Small intestine (tissue), 7 donors: ENCODE data around the gene CCR4. TPM values are rescaled to one million over a fixed set of nuclear protein-coding genes. Genes with fewer than 3 reads are reported as not detected.
"Not testable (repeated sequence)": the region's sequence is repeated elsewhere in the genome, so short reads cannot be mapped to it uniquely, and the experiment has no call there.

ENCODE experiments used
- DNase-seq, 2 donors: peaks; one replicate each; pipeline versions ENCODE4 v3.0.0 to v3.0.0-alpha.2; 2013
- FAIRE-seq: peaks from 2 replicates; lab custom pipeline; 2012; peaks lifted over from hg19 to GRCh38; lab: Jason Lieb, UNC
- H3K27ac ChIP-seq, 3 donors: one replicate each; pipeline ENCODE4 v1.5.1; 2013; ENCODE audit warnings: low read length in 2 of 3, mild to moderate bottlenecking in 2 of 3, control low read depth in 1 of 3, inconsistent platforms in 1 of 3, low read depth in 1 of 3, moderate library complexity in 1 of 3
- H3K27me3 ChIP-seq, 3 donors: one replicate each; pipeline ENCODE4 v1.6.1; 2013; ENCODE audit warnings: low read length in 3 of 3, inconsistent platforms in 1 of 3; ENCODE audit not compliant: control insufficient read depth in 3 of 3, insufficient read depth in 3 of 3
- H3K36me3 ChIP-seq, 3 donors: one replicate each; pipeline ENCODE4 v1.6.1; 2013; ENCODE audit warnings: low read length in 3 of 3, inconsistent platforms in 1 of 3, low read depth in 1 of 3, mild to moderate bottlenecking in 1 of 3, moderate library complexity in 1 of 3; ENCODE audit not compliant: control insufficient read depth in 3 of 3, insufficient read depth in 2 of 3
- H3K4me1 ChIP-seq, 3 donors: one replicate each; pipeline ENCODE4 v1.6.1; 2013; ENCODE audit warnings: low read length in 2 of 3, inconsistent platforms in 1 of 3, low read depth in 1 of 3, mild to moderate bottlenecking in 1 of 3, moderate library complexity in 1 of 3; ENCODE audit not compliant: control insufficient read depth in 3 of 3, insufficient read depth in 2 of 3
- H3K4me3 ChIP-seq, 3 donors: one replicate each; pipeline ENCODE4 v1.5.1; 2013; ENCODE audit warnings: low read length in 3 of 3, control low read depth in 1 of 3, inconsistent platforms in 1 of 3, low read depth in 1 of 3, mild to moderate bottlenecking in 1 of 3, moderate library complexity in 1 of 3
- H3K9me3 ChIP-seq, 2 donors: one replicate each; pipeline ENCODE4 v1.6.1; 2013; ENCODE audit warnings: low read depth in 1 of 2, low read length in 1 of 2; ENCODE audit not compliant: control insufficient read depth in 2 of 2, insufficient read depth in 1 of 2
- WGBS, 3 donors: extraction: QIAGEN DNeasy Blood & Tissue Kit; methylation state at CpG; one replicate each; pipeline ENCODE4 v1.1.7; 2013; 5-methylcytosine and 5-hydroxymethylcytosine counted together
- polyA plus RNA-seq, 4 donors: library from polyadenylated mRNA; stranded (reverse) in 3 of 4; unstranded in 1 of 4; fragments of 200-250 nt in 3 of 4; fragments of 120-200 nt in 1 of 4; gene quantifications; one replicate each; pipeline versions ENCODE4 v1.2.1 to v1.2.3, GENCODE V29; 2013
- donor health status: healthy with polysubstance abuse.
- donor health status: control.
- donor health status: control.
- donor health status: Bipolar disorder and iron deficiency.
- donor health status: healthy.

CCR4 gene
- polyA plus RNA-seq, 4 donors, result 0.16 to 0.38 TPM; not detected in 2

DNA sequence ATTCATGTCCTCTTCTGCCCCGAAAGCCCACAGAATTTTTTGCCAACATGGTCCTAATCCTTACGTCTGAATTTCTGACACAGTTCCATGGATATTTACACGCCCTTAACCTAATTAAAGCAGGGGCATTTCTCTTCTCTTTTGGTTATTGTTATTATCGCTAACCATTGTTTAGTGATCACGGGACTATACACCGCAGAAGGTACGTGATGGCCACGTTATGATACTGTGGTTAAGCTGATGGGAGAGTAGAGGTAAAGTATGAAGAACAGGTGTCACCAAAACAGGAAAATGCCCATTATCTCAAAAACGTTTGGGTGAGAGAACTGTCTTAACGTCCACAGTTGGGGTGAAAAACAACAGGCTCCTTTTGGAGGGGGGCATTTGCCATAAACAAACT is 26.4 kb downstream of the CCR4 start:
- no peak for FAIRE-seq
- H3K36me3 ChIP-seq, result no peaks in the 10 kb centered on the region
- H3K4me1 ChIP-seq, result peaks cover 0 to 5% (median 0%) of the 10 kb centered on the region in 3 donors
- no peak for DNase-seq
- H3K4me3 ChIP-seq, result no peak overlapping the region
- 65 to 74% (median 69%) methylated on average over 10 of the region's 10 CpGs for WGBS, 3 donors
- no peaks in the 10 kb centered on the region for H3K9me3 ChIP-seq
- no peaks in the 10 kb centered on the region for H3K27me3 ChIP-seq
- H3K27ac ChIP-seq, result no peak overlapping the region

DNA sequence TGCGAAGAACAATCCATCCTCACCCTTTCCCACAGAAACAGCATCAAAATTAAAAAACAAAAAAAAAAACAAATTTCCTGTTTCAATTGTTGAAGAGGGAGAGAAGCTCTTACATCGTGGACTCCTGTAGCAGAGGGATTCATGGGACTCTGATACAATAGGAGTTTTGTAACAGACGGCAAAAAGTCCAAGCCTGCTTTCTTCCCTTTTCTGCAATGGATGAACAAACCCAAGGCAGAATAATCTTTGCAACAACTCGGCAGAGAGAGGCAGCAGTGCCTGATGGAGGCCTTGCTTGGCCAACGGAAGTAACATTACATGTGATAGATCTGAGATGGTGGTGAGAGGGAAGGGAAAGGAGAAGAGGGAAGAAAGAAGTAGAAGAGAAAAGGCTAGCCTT is 26.9 kb downstream of the CCR4 start:
- DNase-seq, result no peak
- WGBS, 3 donors, result 78 to 79% (median 79%) methylated on average over 5 of the region's 5 CpGs
- Histone ChIP-seq H3K4me3 (no peak overlapping the region), H3K27ac (no peak overlapping the region), H3K27me3 (no peaks in the 10 kb centered on the region), H3K9me3 (no peaks in the 10 kb centered on the region), H3K4me1 (peaks cover 0 to 5% (median 0%) of the 10 kb centered on the region in 3 donors), H3K36me3 (no peaks in the 10 kb centered on the region)
- no peak for FAIRE-seq

DNA sequence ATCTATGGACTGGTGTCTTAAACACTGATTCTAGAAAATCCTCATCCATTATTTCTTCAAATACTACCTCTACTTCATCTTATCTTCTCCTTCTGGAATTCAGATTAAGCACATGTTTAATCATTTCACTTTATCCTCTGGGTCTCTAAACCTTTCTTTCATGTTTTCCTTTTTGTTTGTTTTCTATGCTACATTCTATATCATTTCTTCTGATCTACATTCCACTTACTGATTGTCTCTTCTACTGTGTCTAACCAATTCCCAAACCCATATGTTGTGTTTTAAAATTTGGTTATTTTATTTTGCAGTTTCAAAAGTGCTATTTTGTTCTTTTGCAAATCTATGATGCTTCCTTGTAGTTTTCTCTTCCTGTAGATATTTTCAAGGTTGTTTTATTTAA is 31.7 kb downstream of the CCR4 start:
- no peak for DNase-seq
- no peaks in the 10 kb centered on the region for H3K4me1 ChIP-seq
- FAIRE-seq, result no peak
- no peak overlapping the region for H3K27ac ChIP-seq
- no peak overlapping the region for H3K4me3 ChIP-seq
- no peaks in the 10 kb centered on the region for H3K36me3 ChIP-seq
- peaks cover 0 to 3% of the 10 kb centered on the region in 2 donors for H3K9me3 ChIP-seq
- no peaks in the 10 kb centered on the region for H3K27me3 ChIP-seq

DNA sequence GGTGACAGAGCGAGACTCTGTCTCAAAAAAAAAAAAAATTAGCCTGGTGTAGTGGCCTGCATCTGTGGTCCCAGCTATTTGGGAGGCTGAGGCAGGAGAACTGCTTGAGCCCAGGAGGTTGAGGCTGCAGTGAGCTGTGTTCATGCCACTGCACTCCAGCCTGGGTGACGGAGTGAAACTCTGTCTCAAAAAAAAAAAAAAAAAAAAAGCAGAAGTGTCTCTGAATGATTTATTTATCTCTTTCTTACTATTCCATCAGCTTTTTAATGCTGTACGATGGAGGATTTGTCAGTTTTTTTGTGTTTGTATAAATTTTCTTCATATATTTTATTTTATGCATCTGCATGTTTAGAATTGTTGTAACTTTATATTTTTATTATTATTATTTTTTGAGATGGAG is 33.5 kb downstream of the CCR4 start:
- H3K9me3 ChIP-seq, H3K36me3 ChIP-seq, H3K4me1 ChIP-seq, DNase-seq, H3K4me3 ChIP-seq, H3K27ac ChIP-seq, H3K27me3 ChIP-seq, FAIRE-seq: not testable (repeated sequence)
- WGBS, 3 donors, result 85 to 94% (median 87%) methylated on average over 3 of the region's 3 CpGs

DNA sequence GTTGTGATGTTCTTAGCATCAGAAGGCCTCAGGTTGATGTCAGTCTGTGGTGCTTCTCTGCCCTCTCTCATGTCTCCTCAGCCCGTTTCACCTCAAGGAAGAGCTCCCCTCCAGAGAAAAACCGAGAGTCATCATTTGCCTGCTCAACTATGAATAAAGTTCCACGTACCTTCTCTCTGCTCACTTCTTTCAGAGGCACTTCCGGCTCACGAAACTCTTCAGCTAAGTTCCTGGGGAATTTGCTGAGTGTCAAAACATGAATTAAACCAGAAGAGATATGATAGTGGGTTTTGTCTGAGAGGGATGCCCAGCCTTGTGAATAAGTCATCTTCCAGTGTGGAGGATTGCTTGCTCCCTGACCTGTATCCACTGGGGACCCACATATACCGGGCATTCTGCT is 37.7 kb downstream of the CCR4 start:
- DNase-seq (no peak), FAIRE-seq (no peak)
- no peaks in the 10 kb centered on the region for H3K36me3 ChIP-seq
- 77 to 84% (median 77%) methylated on average over 6 of the region's 6 CpGs for WGBS, 3 donors
- no peak overlapping the region for H3K4me3 ChIP-seq
- no peak overlapping the region for H3K27ac ChIP-seq
- no peaks in the 10 kb centered on the region for H3K4me1 ChIP-seq
- H3K9me3 ChIP-seq, result peaks cover 0 to 3% of the 10 kb centered on the region in 2 donors
- H3K27me3 ChIP-seq, result no peaks in the 10 kb centered on the region

DNA sequence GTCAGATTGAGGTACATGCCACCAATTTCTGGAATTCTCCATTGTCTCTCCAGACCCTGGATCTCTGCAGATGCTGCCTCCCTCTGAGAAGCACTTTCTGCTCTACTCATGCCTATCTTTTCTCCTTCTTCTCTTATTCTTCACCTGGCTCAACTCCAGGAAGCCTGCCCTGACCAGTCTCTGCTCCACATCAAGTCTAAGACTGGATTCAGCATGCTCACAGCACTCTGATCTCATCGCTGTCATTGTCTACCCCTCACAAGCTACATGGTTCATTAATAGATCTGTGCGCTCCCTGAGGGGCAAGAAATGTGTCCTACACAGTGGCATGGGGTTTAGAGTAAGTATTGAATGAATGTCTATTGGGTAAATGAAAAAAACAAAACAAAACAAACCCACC is 38.7 kb downstream of the CCR4 start:
- no peak overlapping the region for H3K27ac ChIP-seq
- H3K4me1 ChIP-seq, result no peaks in the 10 kb centered on the region
- 93 to 98% (median 96%) methylated on average over 2 of the region's 2 CpGs for WGBS, 3 donors
- no peaks in the 10 kb centered on the region for H3K36me3 ChIP-seq
- no peaks in the 10 kb centered on the region for H3K27me3 ChIP-seq
- peaks cover 0 to 3% of the 10 kb centered on the region in 2 donors for H3K9me3 ChIP-seq
- no peak overlapping the region for H3K4me3 ChIP-seq
- no peak for DNase-seq
- no peak for FAIRE-seq

DNA sequence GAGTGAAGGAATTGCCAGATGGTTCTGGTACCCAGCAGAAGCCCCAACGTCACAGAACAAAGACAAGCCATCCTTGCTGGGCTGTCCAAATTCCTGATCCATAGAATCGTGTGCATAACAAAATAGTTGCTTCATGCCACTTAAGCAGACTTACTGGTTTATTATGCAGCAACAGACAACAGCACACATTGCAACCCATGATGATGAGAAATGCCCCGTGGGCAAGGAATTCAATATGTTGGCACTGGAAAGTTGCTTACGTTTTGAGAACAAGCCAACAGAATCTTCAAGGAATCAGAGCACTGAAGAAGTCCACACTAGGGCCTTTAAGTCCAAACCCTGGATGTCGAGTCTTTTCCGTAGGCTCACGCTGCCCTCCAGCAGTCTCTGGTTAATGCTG is 40.3 kb downstream of the CCR4 start:
- H3K4me1 ChIP-seq, result no peaks in the 10 kb centered on the region
- DNase-seq (no peak), FAIRE-seq (no peak)
- no peaks in the 10 kb centered on the region for H3K9me3 ChIP-seq
- H3K36me3 ChIP-seq, result no peaks in the 10 kb centered on the region
- no peak overlapping the region for H3K27ac ChIP-seq
- H3K4me3 ChIP-seq, result no peak overlapping the region
- WGBS, 3 donors, result 89 to 91% (median 91%) methylated on average over 7 of the region's 7 CpGs
- H3K27me3 ChIP-seq, result no peaks in the 10 kb centered on the region

DNA sequence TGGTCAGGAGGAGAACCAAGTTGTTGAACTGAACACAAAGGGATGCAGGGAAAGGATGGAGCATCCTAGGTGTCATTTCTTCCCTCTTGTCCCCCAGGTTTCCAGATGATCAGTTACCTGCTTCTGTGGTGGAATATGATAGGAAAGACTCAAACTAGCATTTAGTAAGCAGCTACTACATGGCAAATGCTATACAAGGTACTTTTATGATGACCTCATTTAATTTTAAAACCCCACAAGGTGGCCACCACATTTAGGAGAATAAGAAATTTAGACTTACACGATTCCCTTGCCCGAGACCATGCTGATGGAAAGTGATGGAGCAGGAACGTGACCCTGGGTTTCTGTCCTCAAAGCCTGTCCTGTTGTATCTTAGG is 40.9 kb downstream of the CCR4 start:
- Histone ChIP-seq H3K9me3 (no peaks in the 10 kb centered on the region), H3K27ac (no peak overlapping the region), H3K27me3 (no peaks in the 10 kb centered on the region), H3K36me3 (peaks cover 0 to 4% (median 0%) of the 10 kb centered on the region in 3 donors), H3K4me1 (no peaks in the 10 kb centered on the region), H3K4me3 (no peak overlapping the region)
- 81 to 86% (median 83%) methylated on average over 3 of the region's 3 CpGs for WGBS, 3 donors
- DNase-seq (no peak), FAIRE-seq (no peak)

DNA sequence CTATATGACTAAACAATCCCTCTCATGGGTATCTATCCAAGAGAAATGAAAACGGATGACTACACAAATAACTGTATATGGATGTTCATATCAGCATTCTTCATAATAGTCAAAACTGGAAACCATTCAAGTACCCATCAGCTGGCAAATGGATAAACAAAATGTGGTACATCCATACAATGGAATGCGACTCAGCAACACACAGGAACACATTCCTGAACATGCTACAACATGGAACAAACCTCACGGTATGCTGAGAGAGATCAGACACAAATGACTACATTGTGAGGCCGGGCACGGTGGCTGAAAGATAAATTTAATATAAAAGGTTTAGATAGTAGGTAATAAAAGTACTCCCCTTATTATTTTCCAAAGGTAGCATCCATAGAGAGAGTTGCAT is 42.6 kb downstream of the CCR4 start:
- no peak for FAIRE-seq
- 89 to 94% (median 90%) methylated on average over 5 of the region's 5 CpGs for WGBS, 3 donors

More for the DNA sequence above, 42.6 kb downstream of the CCR4 start:
- Histone ChIP-seq H3K27me3 (no peaks in the 10 kb centered on the region), H3K27ac (no peak overlapping the region), H3K4me3 (no peak overlapping the region), H3K4me1 (no peaks in the 10 kb centered on the region), H3K36me3 (peaks cover 0 to 12% (median 3%) of the 10 kb centered on the region in 3 donors), H3K9me3 (no peaks in the 10 kb centered on the region)
- DNase-seq, result no peak
